NCI-H2029 (cell line): Measurements from ENCODE around the gene ARHGAP21.

Experiments used
- DNase-seq: peaks from one replicate; lab custom pipeline; 2025; lab: John Stamatoyannopoulos, UW

The ARHGAP21 gene

DNA sequence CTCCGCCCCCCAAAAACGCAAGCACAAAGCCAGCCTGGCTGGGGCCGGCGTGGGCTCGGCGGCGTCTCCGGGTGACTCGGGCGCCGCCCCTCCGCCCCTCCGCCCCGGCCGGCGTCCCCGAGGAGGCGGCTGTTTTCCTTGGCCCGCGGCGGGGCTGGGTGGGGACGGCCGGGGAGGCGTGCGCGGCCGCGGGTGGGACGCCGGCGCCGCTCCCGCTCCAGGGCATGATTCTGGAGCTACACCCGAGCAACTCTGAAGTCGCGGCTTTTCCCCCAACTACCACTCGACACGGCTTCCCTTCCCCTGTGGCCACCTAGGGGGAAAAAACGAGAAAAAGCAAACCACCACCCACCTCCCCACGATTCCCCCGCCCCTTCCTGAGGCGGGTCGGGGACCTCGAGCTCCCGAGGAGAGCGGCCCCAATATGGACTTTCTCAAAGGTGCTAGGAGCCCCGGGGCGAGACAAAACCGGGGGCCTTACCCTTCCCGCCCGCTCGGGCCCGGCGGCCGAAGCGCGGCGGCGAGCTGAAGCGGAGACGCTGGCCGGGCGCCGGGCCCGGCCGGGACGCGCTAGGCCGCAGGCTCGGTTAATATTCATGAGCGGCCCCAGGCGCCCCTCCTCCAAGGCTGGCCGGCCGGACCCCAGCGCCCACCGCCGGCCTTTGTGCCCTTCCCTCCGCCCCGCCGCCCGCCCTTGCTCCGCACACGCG, 856 bp downstream of the ARHGAP21 start:
- no peak for DNase-seq

DNA sequence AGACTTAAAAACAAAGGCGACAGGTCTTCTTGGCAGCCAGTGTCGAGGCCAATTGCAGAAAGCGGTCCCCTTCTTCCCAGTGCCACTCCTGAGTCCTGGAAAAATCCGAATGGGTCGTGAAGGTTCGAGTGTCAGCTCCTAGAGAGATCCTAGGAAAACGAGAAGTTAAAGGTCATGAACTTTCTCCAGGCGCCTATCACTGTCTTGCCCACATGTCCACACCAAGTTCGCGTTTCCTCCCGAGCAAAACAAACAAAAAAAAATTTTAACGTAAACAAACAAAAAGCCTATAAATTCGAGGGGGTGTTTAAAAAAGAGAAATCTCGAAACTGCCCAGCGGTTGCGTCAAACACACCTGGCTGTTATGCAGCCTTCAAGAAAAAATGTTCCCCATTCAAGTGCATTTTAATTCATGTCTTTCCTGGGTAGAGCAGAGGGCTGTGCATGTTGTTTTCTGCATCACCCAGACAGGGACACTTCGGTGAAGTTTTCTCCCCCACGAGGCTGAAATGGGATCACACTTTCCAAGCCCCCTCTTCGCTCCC, 1.5 kb downstream of the ARHGAP21 start:
- DNase-seq, result no peak

DNA sequence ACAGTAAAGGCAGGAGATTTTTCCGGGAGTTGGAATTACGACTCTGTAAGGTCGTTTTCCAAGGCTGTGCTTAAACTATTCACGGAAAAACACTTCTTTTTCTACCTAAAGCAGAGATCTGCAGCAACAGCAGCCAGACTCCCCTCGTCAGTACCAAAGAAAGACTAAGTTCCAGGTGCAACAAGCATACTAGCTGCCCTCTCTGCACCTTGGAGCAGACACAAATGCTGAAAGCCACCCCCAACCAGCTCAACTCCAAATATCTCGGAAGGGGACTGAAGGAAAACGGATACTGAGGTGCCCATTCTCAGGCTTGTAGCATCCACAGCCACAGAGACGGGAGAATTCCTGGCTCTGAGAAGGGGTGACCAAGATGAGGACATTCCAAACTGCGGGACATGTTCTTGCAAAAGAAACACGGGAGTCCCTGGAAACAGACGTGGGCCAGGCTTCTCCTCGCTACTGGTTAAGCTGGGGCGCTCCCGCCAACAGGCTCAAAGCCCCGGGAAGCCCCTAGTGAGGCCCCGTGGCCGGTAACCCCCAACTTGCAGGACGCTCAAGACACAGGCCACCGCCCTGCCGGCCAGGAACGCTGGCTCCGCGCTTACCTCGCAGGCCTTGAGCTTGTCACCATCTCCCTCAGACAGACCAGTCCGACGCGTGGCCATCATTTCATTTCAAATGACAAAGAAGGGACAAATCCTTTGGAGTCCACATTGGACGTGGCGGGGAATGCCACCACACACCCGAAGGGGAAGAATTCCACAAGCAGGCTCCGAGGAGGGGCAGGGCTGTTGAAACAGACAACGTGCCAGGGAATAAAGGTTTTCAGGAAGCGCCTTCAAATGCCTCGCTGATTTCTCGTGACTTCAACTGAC, 2.2 kb downstream of the ARHGAP21 start:
- DNase-seq, result no peak

DNA sequence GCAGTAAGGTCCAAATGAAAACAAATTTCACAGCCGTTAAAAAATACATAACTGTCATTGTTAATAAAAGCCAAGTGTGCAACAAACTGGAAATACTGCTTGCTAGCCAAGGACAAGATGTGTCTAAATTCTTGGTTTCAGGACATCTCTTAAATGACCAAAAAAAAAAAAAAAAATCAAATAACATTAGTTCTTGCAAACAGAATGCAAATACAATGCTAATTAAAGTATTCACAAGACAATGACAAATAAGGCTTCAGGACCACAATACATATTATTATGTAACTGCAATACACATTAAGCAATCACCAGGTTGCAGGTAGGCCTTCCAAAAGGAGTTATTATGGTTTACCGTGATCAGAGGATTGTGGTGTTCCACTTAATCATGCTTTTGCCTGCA, 3.6 kb downstream of the ARHGAP21 start:
- DNase-seq, result no peak

DNA sequence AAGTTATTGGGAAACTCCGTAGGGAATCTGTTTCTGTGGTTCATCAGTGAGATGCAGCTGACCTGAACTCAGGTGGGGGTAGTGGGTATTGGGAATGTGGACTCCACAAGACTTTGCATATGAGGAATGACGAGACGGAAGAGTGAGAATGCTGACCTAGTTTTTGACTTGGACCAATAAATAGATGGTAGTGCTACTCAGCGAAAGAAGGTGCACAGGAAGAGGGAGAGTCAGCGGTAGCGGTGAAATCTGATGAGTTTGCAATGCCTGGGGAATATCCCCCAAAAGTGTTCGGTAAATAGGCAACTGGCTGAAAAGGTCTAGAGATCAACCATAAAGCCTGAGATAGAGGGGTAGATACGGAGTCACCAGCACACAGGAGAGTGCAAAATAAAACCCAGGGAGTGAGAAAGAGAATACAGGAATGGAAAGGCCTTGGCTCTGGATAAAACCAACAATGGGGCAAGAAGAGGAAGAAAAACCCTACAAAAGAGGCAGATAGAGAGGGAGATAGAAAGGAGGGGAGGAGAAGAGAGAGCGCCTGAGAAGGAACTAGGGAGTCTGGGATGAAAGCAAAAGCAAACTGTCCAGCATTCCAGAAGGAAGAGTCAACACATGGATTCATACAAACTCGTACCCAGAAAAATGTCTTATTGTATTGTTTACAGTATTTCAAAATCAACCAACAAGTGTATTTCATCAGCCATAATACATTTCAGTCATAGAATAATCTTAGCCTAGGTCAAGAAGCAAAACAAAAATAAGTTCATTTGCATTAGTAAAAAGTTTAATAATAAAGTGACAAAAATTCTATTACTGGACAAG, 5.4 kb downstream of the ARHGAP21 start:
- no peak for DNase-seq

GRCh38 chr10:24716295-24716694, 7.4 kb downstream of the ARHGAP21 start:
- DNase-seq, result no peak

- DNase-seq, result no peak
These were observed 8.4 kb downstream of the ARHGAP21 start for GRCh38 chr10:24715246-24715769.

DNA sequence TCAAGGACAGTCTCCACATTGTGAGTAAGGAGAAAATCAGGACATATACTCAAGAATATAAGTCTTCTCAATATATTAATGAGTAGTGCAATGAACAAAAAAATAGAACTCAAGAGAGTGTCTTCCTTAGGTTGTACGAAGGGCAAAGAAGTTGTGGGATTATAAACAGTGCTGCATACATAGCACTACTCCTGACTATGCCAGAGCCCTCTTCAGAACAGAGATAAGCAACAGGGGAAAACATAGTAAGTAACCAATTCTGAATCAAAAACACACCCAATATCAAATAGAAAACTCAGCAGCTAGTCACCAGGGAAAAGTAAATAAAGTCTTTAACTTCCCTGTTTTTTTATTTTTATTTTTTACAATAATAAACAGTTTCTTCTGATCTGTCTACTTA, 10.6 kb downstream of the ARHGAP21 start:
- DNase-seq, result no peak

- no peak for DNase-seq
These were observed 12.2 kb downstream of the ARHGAP21 start for GRCh38 chr10:24711465-24711864.

- no peak for DNase-seq
These were observed 15.6 kb downstream of the ARHGAP21 start for GRCh38 chr10:24708081-24708480.

GRCh38 chr10:24707445-24707844, 16.2 kb downstream of the ARHGAP21 start:
- DNase-seq, result no peak

DNA sequence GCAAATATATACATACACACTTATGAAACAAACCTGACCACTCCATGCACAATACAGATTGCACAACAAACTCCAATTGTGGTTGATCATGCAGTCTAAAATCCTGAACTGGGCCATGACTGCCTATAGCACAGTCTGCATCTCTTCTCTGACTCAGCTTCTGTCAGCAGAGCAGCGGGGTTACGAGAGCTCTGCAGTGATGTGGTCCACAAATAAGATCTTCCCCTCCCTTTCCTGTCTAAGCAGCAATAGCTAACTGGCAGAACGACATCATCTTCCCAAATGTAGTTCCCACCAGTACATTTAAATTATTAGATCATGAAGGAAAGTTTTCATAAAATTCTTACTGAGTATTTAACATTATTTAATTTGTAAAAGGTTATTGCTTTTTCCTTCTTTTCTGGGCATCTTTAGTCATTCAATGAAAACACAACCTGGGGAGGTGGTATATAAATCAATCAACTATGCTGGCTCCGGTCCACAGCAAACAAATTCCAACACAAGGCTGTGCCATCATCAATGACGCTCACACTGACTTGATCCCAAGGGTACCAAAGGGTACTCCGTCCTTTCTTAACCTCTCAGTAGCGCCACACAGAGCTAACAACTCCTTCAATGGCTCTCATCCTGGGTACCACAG, 17.1 kb downstream of the ARHGAP21 start:
- no peak for DNase-seq

DNA sequence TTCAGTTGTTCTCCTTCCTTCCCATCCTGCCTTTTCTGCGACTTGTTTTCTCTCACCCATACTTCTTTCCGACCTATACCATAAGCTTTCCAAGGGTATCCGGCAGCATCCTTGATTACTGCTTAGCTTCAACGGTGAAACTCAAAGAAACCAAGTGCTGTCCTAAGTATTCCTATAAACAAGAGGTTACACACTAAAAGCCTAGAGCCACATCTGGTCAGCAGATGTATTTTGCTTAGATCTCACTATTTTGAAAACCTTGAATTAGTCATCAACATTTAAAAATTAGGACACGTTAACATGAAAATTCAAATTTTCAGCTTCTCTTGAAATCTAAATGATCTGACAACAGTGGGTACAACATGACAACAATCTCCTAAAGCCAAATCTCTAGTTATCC, 20.0 kb downstream of the ARHGAP21 start:
- no peak for DNase-seq

DNA sequence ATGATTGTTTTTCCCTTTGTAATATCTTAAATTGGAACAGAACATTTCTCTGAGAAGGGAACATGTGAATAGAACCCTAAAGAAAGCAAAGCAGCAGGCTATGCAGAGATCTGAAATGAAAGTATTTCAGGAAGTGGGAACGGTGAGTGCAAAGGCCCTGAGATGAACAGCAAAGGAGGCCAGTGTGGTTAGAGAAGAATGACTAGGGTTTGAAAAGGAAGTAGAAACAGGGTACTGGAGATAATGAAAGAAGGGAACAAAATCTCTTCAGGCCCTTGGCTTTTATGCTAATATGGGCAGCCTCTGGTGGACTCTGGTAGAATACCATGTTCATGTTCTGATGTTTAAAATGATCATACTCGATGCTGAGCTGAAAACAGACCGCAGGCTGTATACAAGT, 22.2 kb downstream of the ARHGAP21 start:
- DNase-seq, result no peak

DNA sequence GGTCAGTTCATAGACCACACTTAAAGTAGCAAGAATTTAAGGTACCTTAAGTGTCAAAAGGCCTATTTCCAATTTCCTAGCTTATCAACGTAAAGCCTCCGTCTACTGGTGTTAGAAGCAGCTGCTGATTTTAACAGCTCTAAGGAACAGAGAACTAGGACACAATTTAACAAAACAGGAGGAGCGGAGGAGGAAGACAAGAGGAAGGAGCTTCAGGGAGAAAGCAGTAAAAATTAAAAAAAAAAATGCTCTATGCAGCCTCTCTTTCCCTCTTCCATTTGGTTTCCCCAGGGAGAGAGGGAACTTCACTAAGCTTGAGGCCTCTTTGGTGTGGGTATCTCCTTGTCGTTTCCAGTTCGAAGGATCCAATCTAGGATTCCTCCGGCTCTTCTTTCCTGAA, 22.7 kb downstream of the ARHGAP21 start:
- no peak for DNase-seq

GRCh38 chr10:24698270-24698669, 25.4 kb downstream of the ARHGAP21 start:
- no peak for DNase-seq

DNA sequence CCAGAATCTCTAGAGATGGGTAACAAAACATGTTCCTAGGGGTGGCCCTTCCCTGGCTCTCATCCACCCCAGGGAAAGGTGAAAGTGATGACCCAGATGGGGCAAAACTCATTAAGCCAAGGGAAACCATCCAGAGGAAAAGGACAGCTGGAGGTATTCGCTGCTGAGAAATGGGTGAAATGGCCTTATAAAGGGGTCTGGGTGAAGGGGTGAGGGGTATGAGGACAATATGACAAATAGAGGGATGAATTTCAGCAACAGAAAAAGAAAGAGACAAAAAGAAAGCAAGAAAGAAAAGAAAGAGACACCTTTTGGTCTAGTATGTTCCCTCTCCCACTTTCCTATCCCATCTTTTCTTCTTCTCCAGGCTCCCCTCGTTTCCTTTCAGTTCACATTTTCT, 26.6 kb downstream of the ARHGAP21 start:
- DNase-seq, result no peak

- DNase-seq, result no peak
These were observed 28.2 kb downstream of the ARHGAP21 start for GRCh38 chr10:24695452-24695851.

GRCh38 chr10:24694086-24694485, 29.6 kb downstream of the ARHGAP21 start:
- no peak for DNase-seq

DNA sequence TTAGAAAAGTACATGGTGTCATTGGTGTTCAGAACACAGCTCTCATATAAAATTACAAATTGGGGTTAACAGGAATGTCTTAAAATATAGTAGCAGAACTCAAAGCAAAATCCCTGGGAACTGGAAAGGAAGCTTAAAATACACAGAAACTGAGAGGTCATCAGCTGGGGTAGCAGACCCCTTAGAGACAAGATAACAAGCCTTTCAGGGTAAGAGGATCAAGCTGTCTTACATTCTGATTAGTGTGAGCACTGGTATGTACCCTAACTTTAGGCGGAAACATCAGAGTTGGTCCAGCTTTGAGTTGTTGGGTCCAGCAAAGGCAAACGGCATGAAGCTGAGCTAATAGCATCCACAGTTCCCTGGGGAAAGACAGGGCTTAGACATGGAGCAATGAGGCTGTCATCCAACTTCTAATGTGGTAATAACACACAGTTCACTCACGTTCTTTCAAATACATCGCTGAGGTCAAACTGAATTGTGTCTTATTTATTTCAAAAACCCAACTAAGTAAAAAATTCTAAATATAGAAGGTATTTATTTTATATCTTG, 32.6 kb downstream of the ARHGAP21 start:
- no peak for DNase-seq

- no peak for DNase-seq
These were observed 37.6 kb downstream of the ARHGAP21 start for GRCh38 chr10:24685958-24686540.
